ENCODE data around the gene EDN2. TPM values are rescaled to one million over a fixed set of nuclear protein-coding genes. Genes with fewer than 3 reads are reported as not detected.

The EDN2 gene
- polyA plus RNA-seq, 3 donors, result 0.07 to 1.4 TPM; not detected in 1

DNA sequence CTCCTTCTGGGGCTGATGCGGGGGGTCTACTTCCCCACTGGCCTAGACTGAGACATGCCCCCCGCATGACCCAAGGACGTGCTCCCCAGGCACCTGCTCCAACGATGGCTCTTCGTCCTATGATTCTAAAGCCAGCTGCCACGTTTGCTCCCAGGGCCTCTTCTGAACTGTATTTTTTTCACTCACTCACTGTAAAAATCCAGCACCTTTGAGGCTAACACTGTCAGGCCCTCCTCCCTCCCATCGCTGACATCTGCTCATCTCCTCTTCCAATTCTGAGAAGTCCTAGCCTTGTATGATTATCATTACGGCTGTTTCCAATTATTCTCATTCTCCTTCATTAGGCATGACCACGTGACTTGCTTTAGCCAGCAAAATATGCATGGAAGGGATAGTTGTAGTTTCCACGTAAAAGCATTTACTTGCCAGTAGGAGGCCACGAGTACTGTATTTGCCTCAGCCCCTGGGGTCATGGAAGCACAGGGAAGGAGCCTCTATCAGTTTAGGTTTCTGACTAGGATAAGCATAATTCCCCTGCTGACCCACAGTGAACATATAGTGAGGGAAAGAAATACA lies 19.1 kb upstream of the EDN2 start:
- WGBS, 3 donors, result 89 to 96% (median 91%) methylated on average over 11 of the region's 11 CpGs
- no peak overlapping the region for H3K27ac ChIP-seq (ENCODE audit: low read depth, low read length)

DNA sequence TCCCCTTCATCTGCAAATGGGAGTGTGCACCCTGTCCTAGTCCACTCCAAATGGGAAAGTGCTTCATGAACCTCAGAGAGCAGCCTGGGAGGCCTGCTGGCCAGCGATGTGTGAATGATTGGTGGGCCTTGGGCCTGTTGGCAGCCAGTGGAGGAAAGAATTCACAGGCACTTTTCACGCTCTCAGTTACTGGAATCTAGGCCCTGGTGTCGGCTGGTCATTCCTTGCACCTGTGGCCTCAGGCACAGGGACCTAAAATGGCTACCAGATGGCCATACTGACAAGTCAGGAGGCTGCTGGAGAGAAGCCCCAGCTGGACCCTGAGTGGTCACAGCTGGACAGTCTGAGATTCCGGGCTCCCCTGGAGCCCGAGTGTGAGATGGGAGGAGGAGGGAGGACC lies 18.4 kb upstream of the EDN2 start:
- no peak overlapping the region for H3K27ac ChIP-seq (ENCODE audit: low read depth, low read length)
- 72 to 92% (median 91%) methylated on average over 5 of the region's 5 CpGs for WGBS, 3 donors

DNA sequence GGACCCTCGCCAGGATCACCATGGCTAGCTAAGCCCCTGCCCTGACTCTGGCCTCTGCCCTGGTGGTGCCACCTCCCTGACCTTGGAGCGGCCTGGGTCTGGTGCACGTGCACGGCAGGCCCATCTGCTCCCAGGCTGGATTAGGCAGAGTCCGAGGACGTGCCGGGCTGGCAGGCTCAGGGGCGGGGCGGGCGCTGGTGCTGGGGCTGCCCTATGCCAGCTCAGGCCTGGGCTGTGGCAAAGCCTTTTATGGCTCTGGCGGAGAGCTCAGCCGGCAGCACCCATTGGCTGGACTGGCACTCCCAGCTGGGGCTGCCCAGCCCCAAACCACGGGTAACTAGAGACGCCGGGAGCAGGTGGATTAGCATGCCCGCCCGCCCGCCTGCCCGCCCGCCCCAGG lies 17.1 kb upstream of the EDN2 start:
- no peak overlapping the region for H3K27ac ChIP-seq (ENCODE audit: low read depth, low read length)
- WGBS, 3 donors, result 89 to 95% (median 95%) methylated on average over 20 of the region's 20 CpGs

DNA sequence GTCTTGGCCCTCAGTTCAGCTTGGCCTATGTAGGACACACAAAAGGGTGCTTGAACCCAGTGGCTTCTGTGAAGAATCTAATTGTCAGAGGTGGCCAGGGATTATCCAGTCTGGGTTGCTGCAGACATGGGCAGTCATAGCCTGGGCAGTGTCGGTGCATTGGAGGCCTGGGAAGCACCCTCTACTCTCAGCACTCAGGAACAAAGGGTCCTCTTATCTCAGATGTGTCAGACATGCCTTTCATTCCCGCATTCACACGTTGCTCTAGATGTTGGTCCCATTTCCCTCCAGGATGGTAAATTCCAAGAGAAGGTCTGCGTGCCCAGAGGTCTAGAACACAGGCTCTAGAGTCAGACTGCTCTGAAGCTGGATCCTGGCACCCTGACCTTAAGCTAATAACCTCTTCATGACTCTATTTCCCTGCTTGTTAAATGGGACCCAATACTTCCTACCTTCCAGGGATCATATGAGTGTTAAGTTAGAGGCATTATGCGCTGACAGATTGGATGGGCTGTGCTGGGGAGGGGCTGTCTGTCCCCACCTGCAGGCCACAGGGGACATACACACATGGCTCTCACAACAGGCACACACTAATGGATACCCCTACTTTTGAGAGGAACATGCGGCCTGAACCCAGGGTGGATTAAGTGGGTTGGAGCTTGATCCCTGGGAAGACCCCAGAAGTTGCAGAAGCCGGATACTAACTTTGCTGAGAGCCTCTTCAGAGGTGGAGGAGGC lies 16.5 kb upstream of the EDN2 start:
- 66 to 95% (median 89%) methylated on average over 7 of the region's 7 CpGs for WGBS, 3 donors
- no peak overlapping the region for H3K27ac ChIP-seq (ENCODE audit: low read depth, low read length)

DNA sequence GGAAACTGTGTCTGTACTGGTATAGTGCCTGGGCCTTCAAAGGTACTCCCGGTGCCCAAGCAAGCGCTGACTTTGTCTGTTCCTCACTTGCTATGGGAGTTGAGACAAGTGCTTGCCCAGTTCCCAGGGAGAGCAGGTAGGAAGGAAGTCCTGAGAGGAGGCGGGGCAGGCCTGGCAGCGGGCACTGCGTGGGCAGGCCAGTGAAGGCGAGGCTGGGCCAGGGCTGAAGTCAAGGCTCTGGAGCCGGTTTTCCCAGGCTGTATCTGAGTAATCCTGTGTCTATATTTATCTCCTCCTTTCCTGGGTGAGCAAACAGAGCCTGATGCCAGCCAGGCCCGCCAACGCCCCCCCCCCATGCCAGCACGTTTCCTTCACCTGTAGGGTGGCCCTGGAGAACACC lies 15.9 kb upstream of the EDN2 start:
- 31 to 82% (median 81%) methylated on average over 10 of the region's 10 CpGs for WGBS, 3 donors

DNA sequence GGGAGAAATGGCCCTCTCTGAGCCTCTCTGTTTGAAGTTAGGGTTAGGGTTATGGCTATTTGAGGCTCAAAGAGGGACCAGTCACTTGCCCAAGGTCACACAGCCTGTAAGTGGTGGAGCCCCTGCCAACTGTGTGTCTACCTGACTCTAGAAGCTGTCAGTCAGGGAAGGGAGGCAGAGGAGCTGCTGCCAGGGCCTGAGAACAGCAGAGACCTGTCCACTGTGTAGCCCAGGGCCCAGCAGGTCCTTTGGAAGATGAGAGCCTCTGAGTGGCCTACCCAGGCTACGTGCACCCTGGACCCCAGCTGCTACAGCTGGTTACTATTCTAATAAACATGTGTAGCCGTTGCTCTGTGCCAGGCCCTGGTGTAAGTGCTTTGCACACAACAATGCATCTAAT lies 15.1 kb upstream of the EDN2 start:
- 47 to 89% (median 83%) methylated on average over 2 of the region's 2 CpGs for WGBS, 3 donors
- H3K27ac ChIP-seq (ENCODE audit: low read depth, low read length), result no peak overlapping the region

More for the DNA sequence above, 15.9 kb upstream of the EDN2 start:
- H3K27ac ChIP-seq (ENCODE audit: low read depth, low read length), result no peak overlapping the region

DNA sequence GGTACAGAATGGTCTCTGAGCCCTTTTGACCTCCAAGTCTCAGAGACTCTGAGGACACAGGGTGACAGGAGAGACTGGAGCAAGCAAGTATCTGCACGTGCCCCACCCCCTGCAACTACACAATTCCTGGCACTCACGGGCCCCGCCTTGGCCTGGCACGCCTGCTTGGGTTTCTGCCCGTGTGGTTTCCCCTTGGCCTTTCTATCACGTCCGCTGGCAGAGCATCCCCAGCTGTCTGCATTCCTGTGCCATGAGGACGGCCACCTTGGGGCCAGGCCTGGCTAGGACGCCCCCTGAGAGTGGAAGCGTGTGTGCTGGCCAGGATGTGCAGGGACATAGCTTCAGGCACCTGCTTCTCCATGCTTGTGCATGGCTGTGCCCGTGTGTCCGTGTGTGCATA lies 14.3 kb upstream of the EDN2 start:
- 59 to 61% (median 60%) methylated on average over 12 of the region's 12 CpGs for WGBS, 3 donors
- H3K27ac ChIP-seq (ENCODE audit: low read depth, low read length), result no peak overlapping the region

DNA sequence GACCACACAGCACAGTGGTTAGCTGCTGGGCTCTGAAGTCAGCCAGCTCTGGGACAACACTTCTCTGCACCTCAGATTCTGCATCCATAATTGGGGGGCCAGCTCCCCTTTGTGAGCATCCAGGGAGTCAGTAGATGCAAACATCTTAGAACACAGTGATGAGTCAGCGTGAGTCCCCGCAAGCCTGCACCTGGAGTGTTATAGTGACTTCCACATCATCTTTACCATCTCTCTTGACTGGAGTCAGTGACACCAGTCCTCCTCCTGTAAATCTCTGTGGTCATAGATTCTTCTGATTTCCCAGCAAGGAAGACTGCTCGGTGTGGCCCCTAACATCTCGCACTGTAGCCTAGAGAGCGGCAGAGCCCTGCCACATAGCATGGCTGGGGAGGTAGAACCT lies 13.9 kb upstream of the EDN2 start:
- H3K27ac ChIP-seq (ENCODE audit: low read depth, low read length), result no peak overlapping the region
- WGBS, 3 donors, result 94 to 96% (median 94%) methylated on average over 5 of the region's 5 CpGs

DNA sequence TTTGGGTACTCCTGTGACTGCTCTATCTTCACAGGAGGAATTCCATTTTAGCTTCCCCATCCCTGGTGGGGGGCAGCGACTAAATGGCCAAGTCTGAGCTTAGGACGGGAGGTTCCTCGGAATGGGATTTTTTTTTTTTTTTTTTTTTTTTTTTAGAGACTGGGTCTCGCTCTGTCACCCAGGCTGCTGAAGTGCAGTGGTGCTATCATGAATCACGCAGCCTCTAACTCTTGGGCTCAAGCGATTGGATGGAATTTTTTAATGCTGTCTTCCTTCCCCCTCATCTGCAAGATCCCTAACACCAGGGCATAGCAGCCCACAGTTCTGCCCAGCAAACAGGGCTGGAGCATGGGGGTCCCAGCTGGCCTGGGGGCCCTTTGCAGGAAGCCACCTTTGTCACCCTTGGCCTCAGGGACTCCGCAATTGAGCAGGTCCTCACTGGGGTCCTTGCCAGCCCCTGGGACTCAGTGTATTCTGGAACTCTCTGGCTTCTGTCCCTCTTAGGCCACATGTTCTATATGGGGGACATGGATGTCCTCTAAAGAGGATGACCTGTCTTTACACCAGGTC lies 13.1 kb upstream of the EDN2 start:
- H3K27ac ChIP-seq (ENCODE audit: low read depth, low read length), result no peak overlapping the region
- 92 to 96% (median 93%) methylated on average over 6 to 7 of the region's 7 CpGs for WGBS, 3 donors

DNA sequence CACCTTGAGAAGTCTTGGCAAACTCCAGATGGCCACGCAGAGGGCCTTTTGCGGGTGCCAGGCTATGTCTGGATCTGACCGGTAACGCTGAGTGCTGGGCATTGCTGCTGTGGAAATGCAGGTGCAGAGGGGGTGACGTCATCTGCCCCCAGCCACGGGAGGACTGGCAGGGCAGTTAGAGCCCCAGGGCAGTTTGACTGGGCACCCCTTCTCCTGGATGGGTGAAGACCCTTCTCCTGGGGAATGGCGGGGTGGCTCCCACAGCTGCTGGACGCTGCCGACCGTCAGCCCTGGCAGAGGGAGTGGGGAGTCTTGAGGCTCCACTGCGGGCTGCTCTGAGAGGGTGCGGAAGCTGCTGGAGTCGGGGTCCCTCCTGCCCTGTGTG lies 12.6 kb upstream of the EDN2 start:
- WGBS, 3 donors, result 89 to 91% (median 89%) methylated on average over 11 to 13 of the region's 13 CpGs
- no peak overlapping the region for H3K27ac ChIP-seq (ENCODE audit: low read depth, low read length)

DNA sequence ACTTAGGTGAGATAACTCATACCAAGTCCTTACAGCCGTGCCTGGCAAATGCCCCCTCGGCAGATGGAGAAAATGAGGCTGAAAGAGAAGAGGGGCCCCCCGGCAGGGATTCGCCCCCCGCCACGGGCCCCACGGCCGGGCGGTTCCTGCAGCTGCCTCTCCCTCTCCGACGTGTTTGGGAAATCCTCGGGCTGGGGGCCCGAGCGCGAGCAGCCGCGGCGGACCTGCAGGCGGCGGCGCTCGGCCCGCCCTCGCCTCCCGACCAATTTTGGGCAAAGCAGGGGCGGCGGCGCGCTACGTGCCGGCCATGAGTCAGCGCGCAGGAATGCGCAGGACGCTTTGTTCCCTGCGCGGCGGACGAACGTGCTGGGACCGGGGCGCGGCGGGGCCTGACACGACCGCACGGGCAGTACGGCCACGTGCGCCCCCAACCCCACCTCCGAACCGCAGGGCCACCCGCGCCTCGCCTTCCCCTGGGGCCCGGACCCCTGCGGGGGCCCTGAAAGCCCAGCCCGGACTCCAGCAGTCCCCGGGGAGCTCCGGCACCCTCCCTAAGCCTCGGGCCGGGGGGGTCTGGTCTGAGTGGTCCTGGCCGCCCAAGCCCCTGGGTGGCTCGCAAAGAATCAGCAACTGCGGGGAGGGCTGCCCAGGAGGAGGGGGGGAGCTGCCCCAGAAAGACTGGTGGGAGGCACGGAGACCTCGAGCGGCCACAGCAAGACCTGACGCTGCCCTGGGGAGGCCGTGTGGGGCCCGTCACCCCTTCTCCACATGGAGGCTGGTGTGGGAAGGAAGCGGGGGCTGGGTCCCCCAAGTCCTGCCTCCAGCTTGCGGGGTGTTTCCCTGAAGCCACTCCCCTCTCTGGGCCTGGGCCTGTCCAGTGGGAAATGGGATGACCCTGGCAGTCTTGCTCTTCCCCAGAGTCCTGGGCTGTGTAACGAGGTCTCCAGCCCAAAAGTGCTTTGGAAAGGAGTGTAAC lies 11.9 kb upstream of the EDN2 start:
- WGBS, 3 donors, result 6 to 15% (median 7%) methylated on average over 54 to 74 of the region's 74 CpGs
- H3K27ac ChIP-seq (ENCODE audit: low read depth, low read length), result no peak overlapping the region

DNA sequence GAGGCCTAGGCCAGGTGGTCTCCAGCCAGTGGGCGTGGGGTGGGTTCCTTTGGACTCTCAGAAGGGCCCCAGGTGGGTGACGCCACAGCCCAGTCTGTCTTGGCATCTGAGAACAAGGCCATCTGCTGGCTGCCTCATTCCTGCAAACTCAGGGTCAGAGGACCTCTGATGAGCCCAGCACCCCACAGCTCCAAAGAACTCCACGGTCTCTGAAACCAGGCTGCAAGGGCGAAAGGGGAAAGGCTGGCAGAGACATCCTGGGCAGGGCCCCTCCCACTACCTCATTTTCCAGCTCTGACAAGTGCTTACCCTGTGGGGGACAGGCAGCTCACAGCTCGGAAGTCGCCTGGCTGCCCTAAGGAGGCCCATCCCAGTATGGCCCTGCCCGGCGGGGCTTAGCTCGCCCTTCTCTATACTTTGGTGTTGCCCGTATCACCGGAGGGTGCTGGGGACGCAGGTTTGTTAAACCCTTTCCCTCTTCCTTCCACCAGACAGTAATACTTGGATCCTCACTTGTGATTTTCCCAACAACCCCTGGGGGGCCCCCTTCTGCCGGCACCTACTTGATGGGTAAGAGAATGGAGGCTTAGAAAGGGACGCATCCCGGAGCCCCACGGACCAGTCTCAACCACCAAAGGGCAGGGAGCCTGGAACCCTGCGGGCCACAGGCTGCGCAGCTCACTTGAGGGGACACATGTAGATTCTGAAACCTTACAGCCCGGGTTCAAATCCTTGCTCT lies 10.9 kb upstream of the EDN2 start:
- H3K27ac ChIP-seq (ENCODE audit: low read depth, low read length), result no peak overlapping the region
- WGBS, 3 donors, result 63 to 71% (median 64%) methylated on average over 19 of the region's 19 CpGs

DNA sequence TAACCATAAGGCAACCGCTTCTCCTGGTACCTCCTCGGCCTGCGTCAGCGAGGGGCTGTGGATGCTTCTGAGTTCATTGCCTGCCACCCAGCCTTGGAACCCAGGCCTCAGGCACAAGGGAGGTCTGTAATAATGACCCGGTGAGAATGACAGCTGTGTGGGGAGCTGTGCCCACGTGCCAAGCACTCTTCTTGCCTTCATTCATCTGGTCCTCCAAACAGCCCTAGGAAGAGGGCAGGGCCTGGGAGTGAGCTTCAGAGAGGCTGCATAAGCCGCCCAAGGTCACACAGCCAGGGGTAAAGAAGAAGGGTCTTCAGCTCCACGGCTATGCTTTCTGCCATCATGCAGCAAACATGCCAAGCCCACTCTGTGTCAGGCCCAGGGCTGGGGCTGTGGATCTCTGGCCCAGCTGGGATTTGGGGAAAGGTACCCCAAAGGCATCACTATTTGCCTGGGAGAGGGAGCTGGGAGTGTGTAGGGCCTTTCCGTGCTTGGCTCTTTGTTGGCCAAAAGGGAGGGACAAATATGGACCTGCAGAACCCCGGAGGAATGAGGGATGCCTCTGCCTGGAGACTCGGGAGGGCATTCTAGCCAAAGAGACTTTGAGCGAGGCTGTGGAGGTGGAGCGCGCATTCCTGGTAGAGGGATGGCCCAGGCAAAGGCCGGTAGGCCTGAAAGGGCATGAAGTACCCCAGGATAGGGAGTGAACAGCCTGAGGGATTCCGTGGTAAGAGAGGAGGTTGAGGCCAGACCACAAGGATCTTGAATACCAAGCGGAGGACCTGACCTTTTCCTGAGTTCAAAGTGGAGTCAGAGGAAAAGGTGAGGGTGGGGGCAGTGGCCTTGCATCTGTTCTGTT lies 10.1 kb upstream of the EDN2 start:
- no peak overlapping the region for H3K27ac ChIP-seq (ENCODE audit: low read depth, low read length)
- WGBS, 3 donors, result 86 to 93% (median 87%) methylated on average over 16 to 17 of the region's 17 CpGs

DNA sequence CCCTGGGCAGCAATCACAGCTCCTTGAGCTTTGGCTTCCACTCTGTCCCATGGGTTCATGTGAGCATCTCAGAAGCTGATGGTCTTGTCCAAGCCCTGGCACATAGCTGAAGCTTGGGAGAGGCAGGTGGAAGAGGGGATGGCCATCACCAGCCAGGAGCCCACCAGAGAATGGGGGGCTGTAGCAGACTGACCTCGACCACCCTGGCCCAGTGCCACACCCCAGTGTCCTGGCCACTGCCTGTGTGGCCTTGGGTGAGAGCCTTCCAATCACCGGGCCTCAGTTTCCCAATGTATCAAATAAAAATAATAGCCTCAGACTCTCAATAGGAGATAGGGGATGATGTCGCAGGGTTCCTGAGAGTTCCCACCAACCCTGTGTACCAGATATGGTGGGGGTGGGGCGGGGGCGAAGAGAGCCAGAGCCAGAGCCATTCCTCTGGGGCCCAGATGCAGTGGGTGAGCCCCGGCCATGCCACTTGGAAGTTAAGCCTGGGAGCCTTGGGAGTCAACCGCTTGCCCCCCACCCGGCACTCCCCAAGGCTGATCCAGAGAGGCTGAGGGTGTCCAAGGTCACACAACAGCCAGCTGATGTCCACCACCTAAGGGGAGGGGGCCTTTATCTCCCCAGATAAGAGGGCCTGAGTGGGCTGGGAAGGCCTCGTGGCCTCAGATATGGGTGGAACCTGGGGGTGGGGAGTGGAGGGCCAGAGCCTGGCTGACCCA lies 9.3 kb upstream of the EDN2 start:
- WGBS, 3 donors, result 80 to 92% (median 91%) methylated on average over 9 of the region's 9 CpGs
- no peak overlapping the region for H3K27ac ChIP-seq (ENCODE audit: low read depth, low read length)

DNA sequence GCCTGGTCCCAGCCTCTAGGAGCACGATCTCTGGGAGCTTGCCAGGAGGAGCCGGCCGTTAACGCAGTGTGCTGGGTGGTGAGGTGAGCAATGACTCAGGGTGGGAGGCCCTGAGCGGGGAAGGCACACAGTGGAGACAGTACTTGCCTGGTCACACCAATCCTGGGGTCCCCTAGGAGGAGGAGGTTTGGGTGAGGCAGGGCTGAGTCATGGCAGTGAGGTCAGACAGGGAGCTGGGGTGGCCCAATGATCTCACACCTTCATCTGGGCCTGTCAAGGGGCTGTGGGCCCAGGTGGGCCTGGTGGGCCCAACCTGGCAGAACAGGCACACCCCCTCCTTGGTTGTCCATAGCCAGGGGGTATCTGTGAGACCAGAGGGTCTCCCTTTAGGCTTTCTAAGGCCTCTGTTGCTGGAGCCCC lies 8.6 kb upstream of the EDN2 start:
- no peak overlapping the region for H3K27ac ChIP-seq (ENCODE audit: low read depth, low read length)
- 83 to 92% (median 90%) methylated on average over 5 of the region's 5 CpGs for WGBS, 3 donors

DNA sequence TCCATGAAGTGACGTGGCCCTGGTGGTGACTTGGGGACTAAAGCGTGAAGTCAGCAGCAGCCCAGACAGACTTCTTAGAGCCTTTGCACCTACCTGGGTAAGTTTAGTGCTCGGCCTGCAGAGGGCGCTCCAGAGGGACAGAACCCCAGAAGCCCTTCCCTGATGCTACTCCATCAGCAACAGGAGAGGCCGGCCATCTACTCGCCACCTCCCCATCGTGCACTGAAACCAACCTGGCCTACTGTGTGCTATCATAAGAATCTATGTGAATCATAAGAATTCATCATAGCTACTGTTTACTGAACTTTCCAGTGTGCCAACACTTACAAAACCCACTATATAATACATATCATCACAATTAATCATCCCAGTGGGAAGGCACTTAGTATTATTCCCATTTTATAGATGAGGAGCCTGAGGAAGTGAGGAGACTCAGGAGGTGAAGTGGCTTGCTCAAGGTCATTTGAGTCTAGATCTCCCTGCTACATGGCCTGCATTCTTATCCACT lies 7.9 kb upstream of the EDN2 start:
- 52 to 72% (median 63%) methylated on average over 7 of the region's 7 CpGs for WGBS, 3 donors
- H3K27ac ChIP-seq (ENCODE audit: low read depth, low read length), result no peak overlapping the region

DNA sequence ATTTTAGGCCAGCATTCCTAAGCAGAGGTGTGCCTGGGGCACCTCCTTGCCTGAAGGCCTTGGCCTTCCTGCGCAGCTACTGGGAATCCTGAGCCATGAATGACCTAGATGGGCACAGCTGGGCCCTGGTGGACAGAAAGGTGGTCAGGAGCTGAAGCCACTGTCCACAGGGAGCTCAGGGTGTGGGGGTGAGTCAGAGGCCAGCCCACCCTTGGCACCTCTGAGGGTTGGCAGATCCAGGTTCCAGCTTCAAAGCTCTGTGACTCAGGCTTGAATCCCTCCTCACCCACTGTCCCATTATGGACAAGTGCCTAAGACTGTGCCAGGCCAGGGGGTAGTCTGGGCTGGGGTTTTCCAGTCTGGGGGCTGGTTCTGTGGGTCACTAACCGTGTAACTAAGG lies 6.4 kb upstream of the EDN2 start:
- H3K27ac ChIP-seq (ENCODE audit: low read depth, low read length), result no peak overlapping the region

More for the DNA sequence above, 6.4 kb upstream of the EDN2 start:
- WGBS, 3 donors, result 84 to 98% (median 94%) methylated on average over 2 of the region's 2 CpGs

All from adipose tissue (tissue), 3 donors.